NCI-H1048 (cell line): Measurements from ENCODE around the gene NPIPA8.
"Not testable (repeated sequence)": the region's sequence is repeated elsewhere in the genome, so short reads cannot be mapped to it uniquely, and the experiment has no call there.

ENCODE experiments used
- DNase-seq: peaks from one replicate; lab custom pipeline; 2025; lab: John Stamatoyannopoulos, UW

NPIPA8 gene

DNA sequence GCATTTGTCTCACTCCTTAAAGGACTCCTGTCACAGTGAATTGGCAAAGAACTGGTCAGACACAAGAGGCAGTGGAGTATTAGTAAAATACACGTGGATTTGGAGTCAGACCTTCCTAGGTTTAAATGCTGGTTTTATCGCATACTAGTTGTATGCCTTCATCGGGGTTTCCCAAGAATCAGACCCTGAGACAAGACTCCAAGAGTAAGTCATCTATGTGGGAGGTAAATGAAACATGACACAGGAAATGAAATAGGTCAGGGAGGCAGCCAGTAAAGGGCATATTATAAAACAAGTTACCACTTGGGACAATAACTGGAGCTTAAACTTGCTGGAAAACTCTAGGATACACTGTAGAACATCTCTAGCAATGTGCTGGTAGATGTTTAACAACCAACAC is 59.8 kb downstream of the NPIPA8 start:
- not testable (repeated sequence) for DNase-seq

DNA sequence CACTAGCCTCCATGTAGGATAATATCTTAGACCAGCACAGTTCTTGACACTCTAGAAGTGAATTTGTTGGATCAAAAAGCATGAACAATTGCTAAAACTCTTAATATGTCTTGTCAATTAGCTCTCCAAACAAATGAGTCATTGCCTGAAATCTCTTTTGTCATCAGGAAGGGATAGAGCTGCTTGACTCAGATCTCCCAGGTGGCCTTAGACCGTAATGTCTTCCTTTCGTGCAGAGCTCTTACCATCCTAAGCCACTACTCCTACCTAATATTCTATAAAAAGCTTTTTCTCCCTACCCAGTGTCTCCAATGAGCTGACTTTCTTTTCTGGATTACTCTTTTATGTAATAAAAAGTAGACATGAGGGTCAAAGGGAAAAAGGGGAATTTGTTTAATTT is 66.4 kb downstream of the NPIPA8 start:
- DNase-seq = not testable (repeated sequence)
